MM.1S (cell line): ENCODE data around the gene BIRC3.

ENCODE experiments used
- CTCF ChIP-seq: fragments of 300-600 bp; sonication (generic); IDR thresholded peaks from 2 replicates; pipeline ENCODE4 v1.5.1; 2016; ENCODE audit warnings: antibody characterized with exemption, low read length, mixed read lengths
- EZH2 ChIP-seq: fragments of 300-600 bp; sonication (generic); optimal IDR thresholded peaks from 2 replicates; pipeline ENCODE3; 2017; ENCODE audit warnings: low read depth, mild to moderate bottlenecking, antibody characterized with exemption, low read length, mixed read lengths

- TF ChIP-seq CTCF (no peak), EZH2 (no peak)
Observed at GRCh38 chr11:102307727-102308038, 9.6 kb upstream of the BIRC3 start.
